ENCODE results near the gene TVP23C. TPM values are rescaled to one million over a fixed set of nuclear protein-coding genes. Genes with fewer than 3 reads are reported as not detected.

TVP23C gene
- total RNA-seq, 1 experiment from 2014 or later = 14.1 TPM

DNA sequence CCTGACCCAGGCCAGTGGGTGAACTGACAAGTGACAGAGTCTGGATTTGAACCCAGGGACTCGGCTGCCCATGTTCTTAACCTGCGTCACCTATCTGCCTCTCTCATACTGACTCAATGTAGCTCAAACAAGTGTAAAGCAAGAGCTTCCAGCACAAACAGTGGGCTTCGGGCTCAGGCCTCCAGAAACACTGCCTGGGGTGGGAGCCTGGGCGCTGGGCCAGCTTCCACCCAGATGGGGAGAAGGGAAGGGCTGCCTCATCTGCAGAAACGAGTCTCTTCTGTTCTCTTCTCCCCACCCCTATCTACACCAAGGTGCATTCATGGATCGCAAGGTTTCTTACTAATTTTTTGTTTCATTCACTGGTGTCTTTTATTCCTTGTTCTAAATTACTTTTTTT is 97.2 kb downstream of the TVP23C start:
- no peak overlapping the region for H3K4me3 ChIP-seq (replicated peaks in 1 of 2; ENCODE audit: low read depth in 1 of 2, low read length in 2 of 2)
- no peak overlapping the region for H2AFZ ChIP-seq (ENCODE audit: low read depth, low read length, poor library complexity, severe bottlenecking)
- H3K27ac ChIP-seq (ENCODE audit: low read depth, low read length) = no peak overlapping the region
- no peaks in the 10 kb centered on the region for H3K9me2 ChIP-seq (ENCODE audit: insufficient read depth)
- TF ChIP-seq, protein P1, sequence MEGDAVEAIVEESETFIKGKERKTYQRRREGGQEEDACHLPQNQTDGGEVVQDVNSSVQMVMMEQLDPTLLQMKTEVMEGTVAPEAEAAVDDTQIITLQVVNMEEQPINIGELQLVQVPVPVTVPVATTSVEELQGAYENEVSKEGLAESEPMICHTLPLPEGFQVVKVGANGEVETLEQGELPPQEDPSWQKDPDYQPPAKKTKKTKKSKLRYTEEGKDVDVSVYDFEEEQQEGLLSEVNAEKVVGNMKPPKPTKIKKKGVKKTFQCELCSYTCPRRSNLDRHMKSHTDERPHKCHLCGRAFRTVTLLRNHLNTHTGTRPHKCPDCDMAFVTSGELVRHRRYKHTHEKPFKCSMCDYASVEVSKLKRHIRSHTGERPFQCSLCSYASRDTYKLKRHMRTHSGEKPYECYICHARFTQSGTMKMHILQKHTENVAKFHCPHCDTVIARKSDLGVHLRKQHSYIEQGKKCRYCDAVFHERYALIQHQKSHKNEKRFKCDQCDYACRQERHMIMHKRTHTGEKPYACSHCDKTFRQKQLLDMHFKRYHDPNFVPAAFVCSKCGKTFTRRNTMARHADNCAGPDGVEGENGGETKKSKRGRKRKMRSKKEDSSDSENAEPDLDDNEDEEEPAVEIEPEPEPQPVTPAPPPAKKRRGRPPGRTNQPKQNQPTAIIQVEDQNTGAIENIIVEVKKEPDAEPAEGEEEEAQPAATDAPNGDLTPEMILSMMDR (IDR thresholded peaks at IDR 0.05 in 2 of 3, conservative IDR thresholded peaks at IDR 0.05 in 1 of 3; ENCODE audit: borderline replicate concordance in 1 of 3, insufficient read depth in 1 of 3, low read depth in 2 of 3, low read length in 2 of 3) = no peak
- TF ChIP-seq CBX3 (IDR thresholded peaks at IDR 0.05; ENCODE audit: low read depth) (no peak), ZFX (IDR thresholded peaks at IDR 0.05) (no peak), RAD21 (IDR thresholded peaks at IDR 0.05; ENCODE audit: low read depth) (no peak), EZH2 (IDR thresholded peaks at IDR 0.05) (no peak), TCF7L2 (IDR thresholded peaks at IDR 0.05; ENCODE audit: borderline replicate concordance, extremely low read depth, insufficient read depth, insufficient read length) (no peak), FOSL1 (IDR thresholded peaks at IDR 0.05; ENCODE audit: low read depth) (no peak), POLR2AphosphoS5 (IDR thresholded peaks at IDR 0.05; ENCODE audit: low read depth, low read length) (no peak), SRF (IDR thresholded peaks at IDR 0.05; ENCODE audit: low read depth) (no peak), EZH2phosphoT487 (IDR thresholded peaks at IDR 0.05; ENCODE audit: borderline replicate concordance) (no peak), EGR1 (IDR thresholded peaks at IDR 0.05; ENCODE audit: low read depth) (no peak)
- TF ChIP-seq, protein P2, sequence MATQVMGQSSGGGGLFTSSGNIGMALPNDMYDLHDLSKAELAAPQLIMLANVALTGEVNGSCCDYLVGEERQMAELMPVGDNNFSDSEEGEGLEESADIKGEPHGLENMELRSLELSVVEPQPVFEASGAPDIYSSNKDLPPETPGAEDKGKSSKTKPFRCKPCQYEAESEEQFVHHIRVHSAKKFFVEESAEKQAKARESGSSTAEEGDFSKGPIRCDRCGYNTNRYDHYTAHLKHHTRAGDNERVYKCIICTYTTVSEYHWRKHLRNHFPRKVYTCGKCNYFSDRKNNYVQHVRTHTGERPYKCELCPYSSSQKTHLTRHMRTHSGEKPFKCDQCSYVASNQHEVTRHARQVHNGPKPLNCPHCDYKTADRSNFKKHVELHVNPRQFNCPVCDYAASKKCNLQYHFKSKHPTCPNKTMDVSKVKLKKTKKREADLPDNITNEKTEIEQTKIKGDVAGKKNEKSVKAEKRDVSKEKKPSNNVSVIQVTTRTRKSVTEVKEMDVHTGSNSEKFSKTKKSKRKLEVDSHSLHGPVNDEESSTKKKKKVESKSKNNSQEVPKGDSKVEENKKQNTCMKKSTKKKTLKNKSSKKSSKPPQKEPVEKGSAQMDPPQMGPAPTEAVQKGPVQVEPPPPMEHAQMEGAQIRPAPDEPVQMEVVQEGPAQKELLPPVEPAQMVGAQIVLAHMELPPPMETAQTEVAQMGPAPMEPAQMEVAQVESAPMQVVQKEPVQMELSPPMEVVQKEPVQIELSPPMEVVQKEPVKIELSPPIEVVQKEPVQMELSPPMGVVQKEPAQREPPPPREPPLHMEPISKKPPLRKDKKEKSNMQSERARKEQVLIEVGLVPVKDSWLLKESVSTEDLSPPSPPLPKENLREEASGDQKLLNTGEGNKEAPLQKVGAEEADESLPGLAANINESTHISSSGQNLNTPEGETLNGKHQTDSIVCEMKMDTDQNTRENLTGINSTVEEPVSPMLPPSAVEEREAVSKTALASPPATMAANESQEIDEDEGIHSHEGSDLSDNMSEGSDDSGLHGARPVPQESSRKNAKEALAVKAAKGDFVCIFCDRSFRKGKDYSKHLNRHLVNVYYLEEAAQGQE (IDR thresholded peaks at IDR 0.05; ENCODE audit: low read depth) = no peak
- TF ChIP-seq, protein P3, sequence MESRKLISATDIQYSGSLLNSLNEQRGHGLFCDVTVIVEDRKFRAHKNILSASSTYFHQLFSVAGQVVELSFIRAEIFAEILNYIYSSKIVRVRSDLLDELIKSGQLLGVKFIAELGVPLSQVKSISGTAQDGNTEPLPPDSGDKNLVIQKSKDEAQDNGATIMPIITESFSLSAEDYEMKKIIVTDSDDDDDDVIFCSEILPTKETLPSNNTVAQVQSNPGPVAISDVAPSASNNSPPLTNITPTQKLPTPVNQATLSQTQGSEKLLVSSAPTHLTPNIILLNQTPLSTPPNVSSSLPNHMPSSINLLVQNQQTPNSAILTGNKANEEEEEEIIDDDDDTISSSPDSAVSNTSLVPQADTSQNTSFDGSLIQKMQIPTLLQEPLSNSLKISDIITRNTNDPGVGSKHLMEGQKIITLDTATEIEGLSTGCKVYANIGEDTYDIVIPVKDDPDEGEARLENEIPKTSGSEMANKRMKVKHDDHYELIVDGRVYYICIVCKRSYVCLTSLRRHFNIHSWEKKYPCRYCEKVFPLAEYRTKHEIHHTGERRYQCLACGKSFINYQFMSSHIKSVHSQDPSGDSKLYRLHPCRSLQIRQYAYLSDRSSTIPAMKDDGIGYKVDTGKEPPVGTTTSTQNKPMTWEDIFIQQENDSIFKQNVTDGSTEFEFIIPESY (IDR thresholded peaks at IDR 0.05; ENCODE audit: extremely low read depth, insufficient replicate concordance, low read length) = no peak
- peaks cover 10 to 16% of the 10 kb centered on the region in 2 experiments; a peak in 2 of 4 replicates for H3K4me1 ChIP-seq (ENCODE audit: control insufficient read depth in 1 of 2, insufficient read depth in 2 of 2, low read length in 2 of 2)
- no peaks in the 10 kb centered on the region for H3K79me2 ChIP-seq (ENCODE audit: insufficient read depth, low read length)
- POLR2A ChIA-PET = no interaction called here
- no peaks in the 10 kb centered on the region for H3K27me3 ChIP-seq (ENCODE audit: insufficient read depth, low read length)
- H3K9me3 ChIP-seq (ENCODE audit: control insufficient read depth in 1 of 2, insufficient read depth in 1 of 2, low read depth in 1 of 2, low read length in 2 of 2) = no peaks in the 10 kb centered on the region
- RAD21 ChIA-PET (ENCODE audit: low non-redundant PET in 1 of 2, low total read pairs in 2 of 2, uncharacterized antibody in 2 of 2, unreplicated experiment in 2 of 2) = no interaction called here
- no peaks in the 10 kb centered on the region for H3K36me3 ChIP-seq (ENCODE audit: control insufficient read depth in 1 of 2, insufficient read depth in 2 of 2, low read length in 2 of 2)
- CTCF ChIA-PET = no interaction called here
- DNase-seq (ENCODE audit: low read depth, low spot score) (no peak), ATAC-seq (no peak)
- H3K9ac ChIP-seq (ENCODE audit: low read length) = no peak overlapping the region
- BruUV-seq (replicated peaks) = no TSS peak
- H4K20me1 ChIP-seq (ENCODE audit: insufficient read depth) = no peaks in the 10 kb centered on the region
- no peak overlapping the region for H3K4me2 ChIP-seq (ENCODE audit: low read length)
- intact Hi-C loops (cut with micrococcal nuclease) = no loop called here

Data from HCT116 (cell line).